Activated CD4-positive, alpha-beta T cell treated with anti-CD3 and anti-CD28 coated beads, Interleukin-2, amount 50 U/mL, for 16 hours (primary cell): Measurements from ENCODE around the gene CD300C.
"Not testable (repeated sequence)": the region's sequence is repeated elsewhere in the genome, so short reads cannot be mapped to it uniquely, and the experiment has no call there.

ENCODE experiments used
- DNase-seq: peaks from one replicate; pipeline ENCODE4 v3.0.0-alpha.2; 2020

CD300C gene

DNA sequence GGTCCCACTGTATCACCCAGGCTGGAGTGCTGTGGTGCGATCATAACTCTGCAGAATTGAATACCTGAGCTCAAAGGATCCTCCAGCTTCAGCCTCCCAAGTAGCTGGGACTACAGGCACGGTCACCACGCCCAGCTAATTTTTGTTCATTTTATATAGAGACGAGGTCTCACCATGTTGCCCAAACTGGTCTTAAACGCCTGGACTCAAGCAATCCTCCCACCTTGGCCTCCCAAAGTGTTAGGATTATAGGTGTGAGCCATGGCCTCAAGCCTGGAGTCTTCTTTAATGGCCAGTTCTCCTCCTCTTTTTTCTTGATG is 15.1 kb downstream of the CD300C start:
- no peak for DNase-seq

DNA sequence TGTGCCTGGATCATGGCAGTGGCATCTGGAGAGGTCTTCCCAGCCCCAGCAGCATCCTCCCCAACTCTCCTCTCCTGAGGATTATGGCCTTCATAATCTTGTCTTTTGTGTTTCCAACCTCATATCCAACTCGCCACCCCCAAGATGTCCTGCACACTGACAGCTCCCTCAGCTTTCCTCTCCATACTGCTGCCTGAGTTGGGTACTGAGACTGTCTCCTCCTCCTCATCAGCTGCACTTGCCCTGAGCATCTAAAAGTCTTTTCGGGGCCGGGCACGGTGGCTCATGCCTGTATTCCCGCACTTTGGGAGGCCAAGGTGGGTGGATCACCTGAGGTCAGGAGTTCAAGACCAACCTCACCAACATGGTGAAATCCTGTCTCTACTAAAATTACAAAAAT is 16.7 kb downstream of the CD300C start:
- DNase-seq, result no peak

DNA sequence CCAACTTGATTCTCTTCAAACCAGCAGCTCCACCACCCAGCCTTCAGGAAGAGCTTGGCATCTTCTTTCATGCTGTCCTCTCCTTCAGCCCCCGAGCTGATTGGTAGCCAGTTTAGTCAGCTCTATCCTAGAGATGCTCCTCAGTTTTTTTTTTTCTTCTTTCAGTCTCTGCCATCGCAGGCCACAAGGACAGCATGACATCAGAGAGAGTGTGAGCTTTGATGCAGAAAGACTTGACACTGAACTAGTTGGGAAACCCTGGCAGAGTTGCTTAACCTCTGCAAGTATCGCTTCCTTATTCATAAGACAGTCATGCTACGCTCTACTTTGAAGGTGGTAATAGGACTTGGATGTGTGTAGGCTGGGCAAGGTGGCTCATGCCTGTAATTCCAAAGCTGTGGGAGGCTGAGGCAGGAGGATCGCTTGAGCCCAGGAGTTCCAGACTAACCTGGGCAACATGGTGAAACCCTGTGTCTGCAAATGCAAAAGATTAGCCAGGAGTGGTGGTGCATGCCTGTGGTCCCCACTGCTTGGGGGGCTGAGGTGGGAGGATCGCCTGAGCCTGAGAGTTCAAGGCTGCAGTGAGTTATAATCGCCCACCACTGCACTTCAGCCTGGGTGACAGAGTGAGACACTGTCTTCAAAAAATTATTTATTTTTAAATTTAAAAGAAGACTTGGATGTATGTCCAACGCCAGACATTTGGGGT is 17.3 kb downstream of the CD300C start:
- DNase-seq, result no peak

DNA sequence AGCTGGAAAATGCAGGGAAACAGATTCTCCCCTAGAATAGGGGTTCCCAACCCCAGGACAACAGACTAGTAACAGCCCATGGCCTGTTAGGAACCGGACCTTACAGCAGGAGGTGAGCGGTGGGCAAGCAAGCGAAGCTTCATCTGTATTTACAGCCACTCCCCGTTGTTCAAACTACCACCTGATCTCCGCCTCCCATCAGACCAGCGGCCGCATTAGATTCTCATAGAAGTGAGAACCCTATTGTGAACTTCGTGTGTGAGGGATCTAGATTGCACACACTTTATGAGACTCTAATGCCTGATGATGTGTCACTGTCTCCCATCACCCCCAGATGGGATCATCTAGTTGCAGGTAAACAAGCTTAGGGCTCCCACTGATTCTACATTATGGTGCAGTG is 18.2 kb downstream of the CD300C start:
- DNase-seq, result no peak

DNA sequence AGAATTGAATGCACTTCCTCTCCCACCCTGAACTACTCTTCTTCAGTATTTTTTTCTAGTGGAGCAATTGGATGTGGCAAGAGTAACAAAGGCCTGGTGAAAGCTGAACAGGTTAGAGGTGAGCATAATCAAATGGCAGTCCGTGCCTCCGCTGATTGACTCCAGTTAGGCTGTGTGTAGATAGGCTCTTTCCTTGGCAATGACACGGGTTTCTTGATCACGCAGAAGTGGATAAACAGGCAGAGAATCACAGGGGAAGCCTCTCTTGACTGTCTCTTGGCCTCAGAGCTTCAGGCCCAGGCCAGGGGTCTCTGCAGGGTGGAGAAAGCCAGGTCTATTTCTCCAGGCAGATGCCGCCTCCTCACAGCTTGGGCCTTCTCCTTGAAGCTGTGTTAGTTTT is 18.8 kb downstream of the CD300C start:
- no peak for DNase-seq

DNA sequence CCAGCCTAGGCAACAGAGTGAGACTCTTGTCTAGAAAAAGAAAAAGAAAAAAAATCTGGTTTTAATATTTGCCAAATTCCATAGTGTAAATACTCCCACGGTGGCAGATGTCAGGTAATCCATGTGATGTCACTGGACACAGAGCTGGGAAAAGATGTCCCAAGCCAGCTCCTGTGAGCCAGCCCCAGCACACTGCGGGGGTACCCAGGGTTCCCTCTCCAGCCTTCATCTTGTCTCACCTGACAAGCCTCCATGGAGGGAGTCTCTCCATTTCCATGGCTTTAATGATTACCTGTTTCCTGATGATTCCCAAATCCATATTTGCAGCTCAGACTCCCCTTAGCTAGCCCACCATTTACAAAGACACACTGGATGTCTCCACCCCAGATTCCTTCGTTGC is 19.2 kb downstream of the CD300C start:
- DNase-seq, result no peak

- no peak for DNase-seq
Measured at GRCh38 chr17:74525781-74526288, 20.1 kb downstream of the CD300C start.

DNA sequence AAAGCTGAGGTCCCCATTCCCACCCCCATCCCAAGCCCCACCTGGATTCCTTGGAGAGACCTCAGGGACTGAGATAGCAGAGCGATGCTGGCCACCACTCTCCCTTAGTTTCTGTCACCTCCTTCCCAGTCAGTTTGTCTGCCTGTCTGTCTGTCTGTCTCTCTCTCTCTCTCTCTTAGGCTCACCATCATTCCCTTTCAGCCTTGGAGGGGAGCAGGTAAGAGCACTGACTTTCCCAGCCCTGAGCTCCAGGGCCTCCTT is 20.5 kb downstream of the CD300C start:
- no peak for DNase-seq

DNA sequence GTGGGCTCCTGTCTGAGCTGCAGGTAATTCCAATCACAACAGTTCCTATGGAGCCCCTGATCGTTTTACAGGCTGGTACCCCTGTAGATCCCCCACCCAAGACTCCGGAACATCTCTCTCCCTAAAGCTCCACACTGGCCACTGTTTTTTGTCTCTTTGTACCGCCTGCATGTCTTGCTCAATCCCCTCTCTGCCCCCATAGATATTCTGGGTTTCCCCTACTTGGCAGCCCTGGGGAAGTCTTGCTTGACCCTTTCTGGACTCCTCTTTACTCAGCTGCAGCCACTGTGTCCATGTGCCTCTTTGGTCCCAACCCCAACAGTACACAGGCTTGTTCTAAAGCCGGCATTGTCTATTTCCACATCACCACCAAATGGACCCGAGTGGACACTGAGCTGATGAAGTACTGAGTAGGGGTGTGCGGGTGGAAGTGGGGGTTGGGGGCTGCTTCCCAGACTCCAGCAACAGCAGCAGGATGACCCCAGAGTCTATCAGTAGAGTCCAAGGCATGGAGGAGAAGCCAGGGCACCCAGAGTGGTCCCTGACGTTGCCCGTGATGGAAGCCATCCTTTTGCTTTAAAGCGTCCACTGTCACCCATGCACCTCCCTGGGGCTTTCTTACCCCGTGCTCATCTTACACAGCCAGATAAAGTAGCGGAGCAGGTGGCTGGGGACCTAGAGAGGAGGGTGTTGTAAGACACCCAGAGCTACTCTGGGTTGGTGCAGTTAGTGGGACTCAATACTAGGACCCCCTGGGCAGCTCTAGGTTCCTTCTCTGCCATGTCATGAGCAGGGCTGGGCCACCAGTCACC is 21.1 kb downstream of the CD300C start:
- DNase-seq, result no peak

- no peak for DNase-seq
Measured at GRCh38 chr17:74523308-74523707, 22.6 kb downstream of the CD300C start.

DNA sequence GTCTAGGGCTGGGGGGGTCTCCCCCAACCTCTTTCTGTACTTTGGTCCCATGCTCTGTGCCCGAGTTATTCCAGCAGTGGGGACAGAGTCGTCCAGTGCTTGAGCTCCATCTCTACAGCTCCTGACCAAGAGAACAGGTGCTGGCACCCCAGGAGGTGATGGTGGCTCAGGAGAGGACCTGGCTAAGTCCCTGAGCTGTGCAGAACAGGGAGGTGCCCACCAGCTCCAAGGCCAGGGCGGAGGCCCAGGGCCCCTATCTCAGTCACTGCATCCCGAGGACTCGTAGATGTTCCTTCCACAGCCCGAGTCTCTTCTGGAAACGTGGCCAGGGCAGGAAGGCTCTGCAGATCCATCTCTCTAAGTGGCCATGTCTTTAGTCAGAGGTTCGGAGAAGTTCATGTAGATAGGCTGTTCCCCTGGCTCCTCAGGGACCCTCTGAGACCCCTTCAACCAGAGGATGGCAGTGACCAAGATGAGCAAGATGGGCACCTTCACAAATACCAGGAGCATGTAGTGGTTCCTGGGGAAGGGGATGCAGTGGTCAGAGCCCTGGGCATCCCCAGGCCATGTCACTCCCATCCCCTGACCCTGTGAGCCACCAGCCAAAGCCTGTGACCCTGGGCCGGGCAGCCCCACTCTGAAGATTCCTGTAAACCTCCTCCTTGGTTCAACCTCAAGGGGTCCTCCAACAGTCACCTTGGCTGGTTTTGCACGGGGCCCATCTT is 23.4 kb downstream of the CD300C start:
- no peak for DNase-seq

DNA sequence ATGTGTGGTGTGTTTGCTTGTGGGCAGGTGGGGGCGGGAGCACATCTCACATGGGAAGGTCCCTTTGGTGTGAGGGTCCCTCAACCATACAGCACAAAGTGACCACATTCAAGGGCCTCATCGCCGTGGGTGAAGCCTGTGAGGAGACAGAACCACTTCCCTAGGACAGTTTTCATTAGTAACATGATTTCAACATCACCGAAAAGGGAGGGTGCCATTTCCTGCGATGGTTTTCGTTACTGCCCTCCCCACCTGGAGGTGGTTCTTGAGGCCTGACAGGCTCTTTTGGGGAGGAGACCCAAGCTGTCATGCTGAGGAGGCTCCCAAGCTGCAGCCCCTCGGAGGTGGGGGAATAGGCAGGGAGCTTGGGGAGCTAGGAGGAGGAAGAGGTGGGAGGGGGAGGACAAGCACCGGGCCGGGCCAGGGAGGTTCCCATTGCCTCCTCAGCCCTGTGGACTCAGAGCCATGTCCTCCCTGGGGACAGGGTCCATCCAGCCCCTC is 24.2 kb downstream of the CD300C start:
- DNase-seq, result peak; percentile 11

GRCh38 chr17:74520790-74521480 is 25.0 kb downstream of the CD300C start:
- DNase-seq, result no peak

DNA sequence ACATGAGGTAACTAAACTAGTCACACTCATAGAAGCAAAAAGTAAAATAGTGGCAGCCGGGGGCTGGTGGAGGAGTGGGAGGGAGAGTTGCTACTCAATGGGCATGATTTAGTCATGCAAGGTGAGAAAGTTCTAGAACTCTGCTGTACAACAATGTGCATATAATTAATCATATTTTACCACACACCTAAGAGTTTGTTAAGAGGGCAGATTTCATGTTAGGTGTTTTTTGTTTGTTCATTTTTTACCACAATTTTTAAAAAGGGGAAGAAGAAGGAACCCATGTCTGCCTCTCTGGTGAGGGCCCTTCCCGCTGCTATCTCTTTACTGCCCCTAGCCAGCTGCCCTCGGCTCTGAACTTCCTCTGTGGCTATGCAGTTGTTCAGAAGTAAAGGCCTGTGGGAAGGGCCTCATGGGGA is 25.9 kb downstream of the CD300C start:
- no peak for DNase-seq

GRCh38 chr17:74518413-74518981 is 27.4 kb downstream of the CD300C start:
- not testable (repeated sequence) for DNase-seq

DNA sequence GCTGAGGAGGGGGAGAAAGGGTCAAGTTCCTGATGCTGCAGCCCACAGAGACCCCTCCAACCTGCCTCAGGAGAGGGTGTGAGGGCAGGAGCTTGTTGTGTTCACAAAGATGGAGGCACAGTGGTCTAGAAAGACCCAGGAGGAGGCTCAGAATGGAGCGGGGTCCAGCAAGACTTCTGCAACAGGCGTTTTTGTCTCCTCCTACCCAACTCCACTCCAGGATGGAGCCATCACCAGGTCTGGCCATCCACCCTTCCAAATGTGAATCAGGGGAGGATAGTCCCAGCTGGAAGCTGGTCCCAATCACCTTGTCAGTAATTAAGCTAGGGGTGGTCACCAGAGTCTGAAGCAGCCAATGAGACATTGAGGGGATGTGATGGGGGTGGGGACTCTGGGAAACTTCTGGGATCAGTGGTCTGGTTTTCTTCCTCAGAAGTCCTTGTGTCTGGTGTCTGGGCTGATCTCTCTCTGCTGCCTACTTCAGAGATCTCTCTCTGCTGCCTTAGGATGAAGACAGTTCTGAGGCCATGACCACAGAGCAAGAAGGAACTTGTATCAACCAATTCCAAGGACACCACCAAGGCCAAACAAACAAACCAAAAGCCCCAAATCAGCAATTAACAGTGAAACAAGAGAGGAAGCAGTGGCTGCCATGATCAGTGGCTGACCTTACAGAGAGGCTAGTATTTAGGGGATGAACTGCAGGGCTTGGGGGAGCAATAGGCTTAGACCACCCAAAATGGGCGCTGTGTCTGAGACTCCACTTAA is 29.2 kb downstream of the CD300C start:
- no peak for DNase-seq

DNA sequence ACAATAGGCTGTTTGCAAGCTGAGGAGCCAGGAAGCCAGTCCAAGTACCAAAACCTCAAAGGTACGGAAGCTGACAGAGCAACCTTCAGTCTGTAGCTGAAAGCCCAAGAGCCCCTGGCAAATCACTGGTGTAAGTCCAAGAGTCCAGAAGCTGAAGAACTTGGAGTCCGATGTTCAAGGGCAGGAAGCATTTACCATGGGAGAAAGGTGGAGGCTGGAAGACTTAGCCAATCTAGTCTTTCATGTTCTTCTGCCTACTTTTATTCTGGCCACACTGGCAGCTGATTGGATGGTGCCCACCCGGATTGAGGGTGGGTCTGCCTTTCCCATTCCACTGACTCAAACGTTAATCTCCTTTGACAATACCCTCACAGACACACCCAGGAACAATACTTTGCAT is 30.0 kb downstream of the CD300C start:
- no peak for DNase-seq

DNA sequence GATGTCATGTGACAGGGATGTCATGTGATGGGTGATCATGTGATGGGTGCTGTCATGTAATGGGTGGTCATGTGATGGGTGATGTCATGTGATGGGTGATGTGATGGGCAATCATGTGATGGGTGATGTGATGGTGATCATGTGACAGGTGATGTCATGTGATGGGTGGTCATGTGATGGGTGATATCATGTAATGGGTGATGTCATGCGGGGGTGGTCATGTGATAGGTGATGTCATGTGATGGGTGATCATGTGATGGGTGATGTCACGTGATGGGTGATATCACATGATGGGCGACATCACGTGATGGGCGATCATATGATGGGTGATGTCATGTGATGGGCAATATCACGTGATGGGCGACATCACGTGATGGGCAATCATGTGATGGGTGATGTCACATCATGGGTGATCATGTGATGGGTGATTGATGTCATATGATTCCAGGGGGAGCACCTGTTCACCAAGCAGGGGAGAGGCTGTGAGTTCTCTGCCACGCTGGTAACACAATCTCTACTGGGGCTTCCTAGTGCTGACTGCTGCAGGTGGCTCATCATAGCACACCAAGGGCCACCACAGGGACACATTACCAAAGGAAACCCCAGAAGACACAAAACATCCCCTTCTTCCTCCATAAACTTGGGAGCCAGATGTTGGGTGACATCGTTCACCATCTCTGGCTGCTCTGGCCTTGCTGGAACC is 31.1 kb downstream of the CD300C start:
- no peak for DNase-seq

DNA sequence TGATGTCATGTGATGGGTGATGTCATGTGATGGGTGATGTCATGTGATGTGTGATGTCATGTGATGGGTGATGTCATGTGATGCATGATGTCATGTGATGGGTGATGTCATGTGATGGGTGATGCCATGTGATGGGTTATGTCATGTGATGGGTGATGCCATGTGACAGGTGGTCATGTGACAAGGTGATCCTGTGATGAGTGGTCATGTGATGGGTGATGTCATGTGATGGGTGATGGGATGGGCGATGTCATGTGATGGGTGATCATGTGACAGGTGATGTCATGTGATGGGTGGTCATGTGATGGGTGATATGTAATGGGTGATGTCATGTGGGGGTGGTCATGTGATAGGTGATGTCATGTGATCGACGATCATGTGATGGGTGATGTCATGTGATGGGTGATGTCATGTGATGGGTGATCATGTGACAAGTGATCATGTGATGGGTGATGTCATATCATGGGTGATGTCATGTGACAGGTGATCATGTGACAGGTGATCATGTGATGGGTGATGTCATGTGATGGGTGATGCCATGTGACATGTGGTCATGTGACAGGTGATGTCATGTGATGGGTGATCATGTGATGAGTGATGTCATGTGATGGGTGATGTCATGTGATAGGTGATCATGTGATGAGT is 31.8 kb downstream of the CD300C start:
- peak; percentile 54 for DNase-seq

DNA sequence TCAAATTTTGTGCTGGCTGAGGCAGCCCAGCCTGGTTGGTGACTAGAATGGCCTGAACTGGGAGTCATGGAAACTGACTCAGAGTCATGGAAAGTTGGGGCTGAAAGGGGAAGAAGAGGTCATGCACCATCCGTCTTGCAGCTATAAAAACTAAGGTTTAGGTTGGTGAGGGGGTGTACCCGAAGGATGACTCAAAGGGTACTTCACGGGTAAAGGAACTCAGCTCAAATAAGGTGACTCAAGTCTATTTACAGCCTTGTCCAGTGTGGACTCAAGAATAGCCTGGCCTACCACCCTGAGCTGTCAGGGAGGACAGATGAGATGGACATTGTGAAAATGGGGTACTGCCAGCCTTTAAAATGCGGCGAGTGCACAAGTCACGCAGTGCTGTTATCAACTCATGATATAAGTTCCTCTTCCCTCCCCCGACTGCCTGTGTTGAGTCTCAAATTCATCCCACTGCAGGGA is 33.3 kb downstream of the CD300C start:
- no peak for DNase-seq

GRCh38 chr17:74512036-74512435 is 33.9 kb downstream of the CD300C start:
- DNase-seq, result no peak
